H54 (cell line): ENCODE measurements around the gene ABCB8.

Source experiments
- DNase-seq: peaks from one replicate; pipeline ENCODE4 v3.0.0; 2011; ENCODE audit warnings: low spot score, mixed read lengths; ENCODE audit not compliant: insufficient read length
- FAIRE-seq: peaks from 3 replicates; lab custom pipeline; 2011; peaks lifted over from hg19 to GRCh38; lab: Jason Lieb, UNC
- POLR2A ChIP-seq: IDR thresholded peaks from 2 replicates; pipeline ENCODE4 v1.6.1; 2011; ENCODE audit warnings: low read depth, mild to moderate bottlenecking, low read length

Gene ABCB8

GRCh38 chr7:151086802-151087244 is 58.6 kb downstream of the ABCB8 start:
- FAIRE-seq (no peak), DNase-seq (peak; percentile 55)
- no peak for TF ChIP-seq POLR2A

DNA sequence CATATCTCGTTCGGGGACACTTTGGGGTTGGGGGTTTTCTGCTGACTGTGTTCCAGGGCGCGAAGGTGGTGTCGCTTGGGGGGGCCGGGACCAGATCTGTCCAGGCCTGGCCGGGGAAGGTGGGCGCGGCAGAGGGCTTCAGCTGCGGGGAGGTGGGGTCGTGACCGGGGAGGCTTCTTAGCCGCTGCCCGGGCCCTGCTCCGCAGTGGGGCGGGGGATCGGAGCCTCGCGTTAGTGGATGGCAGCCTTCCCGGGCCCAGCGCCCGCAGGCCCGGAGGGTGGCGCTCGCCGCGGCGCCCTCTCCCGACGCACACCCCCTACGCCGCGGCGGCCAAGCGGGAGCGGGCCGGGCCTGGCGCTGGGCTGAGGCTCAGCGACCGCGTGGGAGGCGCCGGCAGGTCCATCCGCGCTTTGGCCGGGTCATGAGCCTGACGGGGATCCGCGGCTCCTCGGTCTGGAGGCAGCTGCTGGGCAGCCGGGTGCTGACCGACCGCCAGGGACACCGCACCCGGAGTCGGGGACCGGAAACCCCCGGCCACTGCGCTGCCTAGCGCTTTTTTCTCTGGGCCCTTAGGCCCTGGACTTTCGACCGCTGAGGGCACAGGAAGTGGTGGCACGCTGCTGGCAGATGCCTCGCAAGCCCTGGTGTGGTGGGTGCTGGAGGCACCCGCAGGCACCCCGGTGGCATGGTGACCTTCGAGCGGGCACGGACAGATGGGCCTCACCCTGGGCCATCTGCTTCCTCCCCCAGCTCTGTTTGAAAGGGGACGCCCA is 59.2 kb downstream of the ABCB8 start:
- TF ChIP-seq POLR2A: peak; percentile 29
- DNase-seq: peak; percentile 72
- no peak for FAIRE-seq

DNA sequence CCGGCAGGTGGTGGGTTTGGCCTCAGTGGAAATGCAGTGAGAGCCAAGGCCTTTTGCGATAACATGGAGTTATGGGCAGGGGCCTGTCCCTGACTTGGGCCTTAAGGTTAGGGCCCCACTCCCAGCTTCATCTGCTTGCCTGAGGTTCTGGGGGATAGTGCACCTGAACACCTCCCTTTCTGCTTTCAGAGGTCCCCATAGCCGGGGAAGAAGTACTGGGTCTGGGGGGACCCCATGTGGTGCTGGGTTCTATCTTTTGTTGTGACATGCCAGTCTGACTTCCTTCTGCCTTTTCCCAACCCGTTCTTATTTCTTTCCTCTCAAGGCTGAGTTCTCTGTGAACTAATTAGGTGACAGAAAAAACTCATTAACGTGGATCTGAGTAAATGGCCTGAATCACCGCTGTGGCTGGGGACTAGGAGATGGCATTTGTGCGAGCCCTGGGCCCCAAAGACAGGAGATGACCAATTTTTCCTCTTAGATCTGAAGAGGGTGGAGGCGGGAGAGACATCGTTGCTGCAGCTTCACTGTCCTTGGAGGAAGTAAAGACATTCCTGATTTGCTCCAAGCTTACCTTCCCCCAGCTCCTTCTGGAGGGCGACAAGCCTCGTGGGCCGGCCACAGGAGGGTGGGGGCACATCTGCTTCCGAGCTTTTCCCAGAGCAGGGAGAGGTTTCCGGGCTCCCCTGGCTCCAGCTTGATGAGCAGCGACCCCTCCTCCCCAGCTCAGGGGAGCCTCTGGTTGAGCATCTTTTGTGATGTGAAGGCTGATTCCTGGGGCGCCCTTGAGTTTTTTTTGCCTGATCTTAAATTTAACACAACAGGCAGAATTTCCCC is 60.0 kb downstream of the ABCB8 start:
- FAIRE-seq (no peak), DNase-seq (no peak)
- no peak for TF ChIP-seq POLR2A

DNA sequence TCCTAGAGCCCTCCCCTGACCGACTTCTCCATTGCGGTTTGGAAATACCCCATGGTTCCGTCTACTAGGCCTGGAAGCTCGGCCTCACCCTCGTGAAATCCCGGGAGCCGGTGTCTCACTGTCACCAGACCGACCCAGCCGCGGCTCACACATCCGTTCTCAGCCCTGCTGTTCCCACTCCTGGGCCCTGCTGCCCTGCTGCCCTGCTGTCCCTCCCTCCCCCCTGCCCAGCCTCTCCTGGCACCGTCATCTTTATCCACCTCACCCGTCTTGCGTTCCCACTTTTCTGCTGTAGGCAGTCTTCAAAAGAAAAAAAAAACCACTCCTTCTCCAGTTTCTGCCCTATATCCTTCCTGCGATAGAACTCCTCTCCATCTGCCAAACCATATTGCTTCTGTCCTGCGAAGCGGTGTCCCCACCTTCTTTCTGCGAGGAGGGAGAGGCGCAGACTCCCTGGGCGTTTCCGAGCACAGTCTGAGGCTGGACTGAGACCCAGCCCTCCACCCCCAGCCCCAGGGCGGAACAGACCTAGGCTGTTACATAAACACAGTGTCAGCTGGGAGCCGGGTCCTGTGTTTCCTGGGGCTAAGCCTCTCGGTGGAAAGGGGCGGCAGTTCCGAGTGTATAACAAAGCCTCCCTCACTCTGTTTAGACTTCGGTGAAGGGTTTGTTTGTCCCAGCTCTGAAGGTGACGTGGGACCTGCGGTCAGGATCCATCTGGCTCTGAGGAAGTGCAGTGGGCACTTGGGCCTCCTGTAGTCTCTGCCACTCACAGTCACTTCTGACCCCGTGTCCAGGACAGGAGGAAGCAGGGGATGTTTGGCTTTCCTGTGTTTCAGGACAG is 60.8 kb downstream of the ABCB8 start:
- no peak for TF ChIP-seq POLR2A
- no peak for DNase-seq
- FAIRE-seq: no peak

- DNase-seq: no peak
- no peak for TF ChIP-seq POLR2A
- no peak for FAIRE-seq
Measured at GRCh38 chr7:151089893-151090730, 61.9 kb downstream of the ABCB8 start.

- FAIRE-seq (no peak), DNase-seq (no peak)
- no peak for TF ChIP-seq POLR2A
Measured at GRCh38 chr7:151091003-151091402, 62.8 kb downstream of the ABCB8 start.

DNA sequence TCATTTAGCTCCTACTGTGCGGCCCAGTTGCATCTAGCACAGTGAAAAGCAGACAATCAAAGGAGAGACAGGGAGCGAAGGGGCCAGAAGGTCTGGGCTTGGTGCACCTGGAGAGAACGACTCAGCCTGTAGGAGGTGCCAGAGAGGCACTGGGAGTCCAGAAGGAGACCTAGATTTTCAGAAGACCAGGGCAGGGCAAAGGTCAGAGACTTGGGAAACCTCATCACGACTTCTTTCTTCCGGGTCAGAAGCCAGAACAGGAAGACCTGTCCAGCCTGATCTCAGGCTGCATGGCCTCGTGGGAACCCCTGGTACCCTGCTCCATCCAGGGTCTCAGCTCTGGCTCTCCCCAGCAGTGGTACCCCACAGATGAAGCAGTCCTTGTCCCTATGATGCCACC is 63.2 kb downstream of the ABCB8 start:
- DNase-seq: no peak
- FAIRE-seq: no peak
- no peak for TF ChIP-seq POLR2A

DNA sequence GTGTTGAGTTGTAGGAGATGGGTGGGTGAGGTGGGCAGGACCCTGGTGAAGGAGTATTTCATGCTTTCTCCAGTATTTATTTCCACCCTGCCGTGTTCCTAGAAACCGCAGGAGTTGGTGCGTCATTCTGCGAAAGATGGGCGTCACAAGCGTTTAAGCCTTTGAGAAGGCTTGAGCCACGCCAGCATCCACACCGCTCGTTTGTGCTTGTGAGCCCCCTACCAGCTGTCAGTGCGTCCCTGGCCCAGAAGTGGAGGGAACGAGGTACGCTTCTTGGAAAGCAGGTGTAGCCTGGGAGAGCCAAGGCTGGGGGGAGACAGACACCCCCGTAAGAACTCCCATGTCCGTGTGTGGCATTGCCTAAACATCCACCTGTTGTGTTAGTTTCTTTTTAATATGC is 63.7 kb downstream of the ABCB8 start:
- DNase-seq (no peak), FAIRE-seq (no peak)
- TF ChIP-seq POLR2A: no peak

- DNase-seq (no peak), FAIRE-seq (no peak)
- no peak for TF ChIP-seq POLR2A
Measured at GRCh38 chr7:151093748-151094147, 65.5 kb downstream of the ABCB8 start.

DNA sequence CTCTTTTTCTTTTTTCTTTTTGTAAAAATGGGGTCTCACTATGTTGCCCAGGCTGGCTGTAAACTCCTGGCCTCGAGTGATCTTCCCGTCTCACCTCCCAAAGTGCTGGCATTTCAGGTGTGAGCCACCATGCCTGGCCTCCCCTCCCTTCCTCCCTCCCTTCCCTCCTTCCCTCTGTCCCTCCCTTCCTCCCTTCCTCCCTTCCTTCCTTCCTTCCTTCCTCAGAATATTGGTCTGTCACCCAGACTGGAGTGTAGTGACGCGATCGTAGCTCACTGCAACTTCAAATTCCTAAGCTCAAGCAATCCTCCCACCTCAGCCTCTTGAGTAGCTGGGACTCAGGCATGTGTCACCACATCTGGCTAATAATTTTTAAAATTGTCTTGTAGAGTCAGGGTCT is 66.4 kb downstream of the ABCB8 start:
- TF ChIP-seq POLR2A: no peak
- no peak for DNase-seq
- FAIRE-seq: no peak

DNA sequence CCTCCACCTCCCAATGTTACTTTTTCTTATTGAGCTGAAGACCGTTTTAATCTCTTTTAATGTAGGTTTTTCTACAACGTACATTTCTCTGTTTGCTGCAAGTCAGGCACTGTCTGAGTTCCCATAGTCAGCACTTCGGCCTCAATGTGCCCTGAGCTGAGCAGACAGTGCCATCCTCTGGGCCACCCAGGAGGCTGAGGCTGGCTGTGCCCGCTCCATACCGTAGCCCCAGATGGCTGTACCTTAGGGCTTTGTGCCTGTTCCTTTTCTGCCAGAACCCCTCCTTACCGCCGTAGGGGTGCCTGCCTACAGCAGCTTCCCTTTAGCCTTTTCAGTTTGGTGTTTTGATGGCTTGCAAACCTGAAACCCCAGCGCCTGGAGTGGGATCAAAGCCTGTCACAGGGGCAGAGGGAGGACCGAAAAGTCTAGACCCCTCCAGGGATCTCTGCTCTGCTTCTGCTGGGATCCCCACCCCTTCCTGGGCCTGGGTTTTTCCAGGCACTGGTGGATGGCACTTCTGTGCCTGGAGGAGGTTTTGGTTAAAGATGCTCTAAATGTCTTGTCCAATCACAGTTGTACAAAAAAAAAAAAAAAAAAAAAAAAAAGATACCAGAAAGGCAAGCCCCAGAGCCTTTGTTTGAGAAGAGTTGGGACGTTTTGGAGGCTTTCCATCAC is 67.0 kb downstream of the ABCB8 start:
- TF ChIP-seq POLR2A: no peak
- no peak for FAIRE-seq

DNA sequence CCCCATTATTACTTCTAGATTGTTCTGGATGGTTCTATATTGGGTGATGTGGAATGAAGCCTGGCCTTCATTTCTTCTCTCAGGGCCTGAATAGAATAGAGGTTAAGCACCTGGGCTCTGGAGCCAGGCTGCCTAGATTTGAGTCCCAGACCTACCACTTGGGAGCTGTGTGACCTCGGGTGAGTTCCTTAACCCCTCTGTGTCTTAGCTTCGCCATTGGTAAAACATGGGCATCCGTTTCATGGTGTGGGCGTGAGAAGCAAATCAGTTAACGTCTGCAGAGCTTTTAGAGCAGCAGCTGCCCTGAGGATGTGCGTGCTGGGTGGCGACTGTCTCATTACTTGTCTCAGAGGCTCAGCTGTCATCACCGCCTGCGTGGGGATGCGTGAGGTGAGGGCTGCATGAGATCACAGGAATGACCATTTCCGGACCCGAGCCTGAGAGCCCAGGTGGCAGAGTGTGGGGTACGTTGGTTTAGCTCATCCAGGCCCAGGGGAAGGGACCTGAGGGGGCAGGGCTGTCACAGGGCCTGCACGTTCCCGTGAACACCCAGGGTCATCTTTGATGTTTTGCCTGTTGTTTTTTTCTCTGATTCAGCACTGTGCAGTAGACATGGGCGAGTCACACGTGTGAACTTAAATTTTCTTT is 67.7 kb downstream of the ABCB8 start:
- DNase-seq: no peak
- no peak for FAIRE-seq
- TF ChIP-seq POLR2A: no peak

More for the DNA sequence above, 67.0 kb downstream of the ABCB8 start:
- DNase-seq: no peak
